Natural killer cell treated with Interleukin-12 subunit alpha and Interleukin-12 subunit beta and Interleukin-15 and Interleukin-18, amount 100 ng/mL, for 72 hours (primary cell): Measurements from ENCODE around the gene ANGPTL2. TPM values are rescaled to one million over a fixed set of nuclear protein-coding genes. Genes with fewer than 3 reads are reported as not detected.

Experiments used
- ATAC-seq, 2 donors: fragments of 150-1000 bp; cut with Tn5 transposase in 1 of 2; sonication (Bioruptor Pico), chemical (Tn5 transposase) in 1 of 2; 2 replicates each; pipeline ENCODE4 v1.10.0; 2021
- DNase-seq: peaks from one replicate; pipeline ENCODE4 v3.0.0; 2022; ENCODE audit warnings: low spot score
- H3K27ac Mint-ChIP-seq, 2 donors: 1 replicate in 1 of 2; 2 replicates in 1 of 2; pipeline ENCODE4 v1.8.0; 2022; ENCODE audit warnings: mixed read lengths in 2 of 2, mild to moderate bottlenecking in 1 of 2, moderate library complexity in 1 of 2
- H3K27me3 Mint-ChIP-seq, 2 donors: 1 replicate in 1 of 2; 2 replicates in 1 of 2; pipeline ENCODE4 v1.8.0; 2022; ENCODE audit warnings: mixed read lengths in 2 of 2
- H3K36me3 Mint-ChIP-seq: one replicate; pipeline ENCODE4 v1.8.0; 2022; ENCODE audit warnings: mixed read lengths
- H3K4me1 Mint-ChIP-seq, 2 donors: 1 replicate in 1 of 2; 2 replicates in 1 of 2; pipeline ENCODE4 v1.8.0; 2022; ENCODE audit warnings: low read depth in 2 of 2, mixed read lengths in 2 of 2, mild to moderate bottlenecking in 1 of 2
- H3K4me3 Mint-ChIP-seq: one replicate; pipeline ENCODE4 v1.8.0; 2022; ENCODE audit warnings: mixed read lengths
- H3K9me3 Mint-ChIP-seq: 2 replicates; pipeline ENCODE4 v1.8.0; 2022; ENCODE audit warnings: mixed read lengths
- total RNA-seq, 2 donors: library from RNA; stranded (reverse); gene quantifications; one replicate each; pipeline ENCODE4 v1.2.3, GENCODE V29; 2022

Gene ANGPTL2
- total RNA-seq, 2 donors from 2014 or later, result not detected

DNA sequence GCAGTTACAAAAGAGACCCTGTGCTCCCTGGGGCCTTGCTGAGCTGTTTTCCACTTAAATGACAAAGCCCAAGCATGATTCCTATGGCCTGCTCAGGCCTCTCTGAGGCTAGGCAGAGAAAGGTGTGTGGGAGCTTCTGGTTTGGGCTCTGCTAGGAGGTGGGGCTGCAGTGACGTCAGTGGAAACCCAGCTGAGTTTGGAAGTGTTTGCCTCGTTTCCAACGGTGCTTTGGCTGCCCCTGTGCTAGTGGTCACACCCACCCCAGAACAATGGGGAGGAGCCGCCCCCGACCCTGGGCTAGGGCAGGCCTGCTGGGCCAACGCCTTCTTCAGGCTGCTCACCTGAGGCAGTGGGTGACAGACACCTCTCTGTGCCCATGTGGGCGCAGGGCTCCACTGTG is 10.4 kb downstream of the ANGPTL2 start:
- Mint-ChIP-seq H3K4me1 (peaks cover 8 to 9% of the 10 kb centered on the region in 2 donors), H3K9me3 (no peaks in the 10 kb centered on the region), H3K4me3 (no peak overlapping the region), H3K27me3 (no peaks in the 10 kb centered on the region), H3K36me3 (no peaks in the 10 kb centered on the region), H3K27ac (no peak overlapping the region)
- DNase-seq (no peak), ATAC-seq (no peak)

DNA sequence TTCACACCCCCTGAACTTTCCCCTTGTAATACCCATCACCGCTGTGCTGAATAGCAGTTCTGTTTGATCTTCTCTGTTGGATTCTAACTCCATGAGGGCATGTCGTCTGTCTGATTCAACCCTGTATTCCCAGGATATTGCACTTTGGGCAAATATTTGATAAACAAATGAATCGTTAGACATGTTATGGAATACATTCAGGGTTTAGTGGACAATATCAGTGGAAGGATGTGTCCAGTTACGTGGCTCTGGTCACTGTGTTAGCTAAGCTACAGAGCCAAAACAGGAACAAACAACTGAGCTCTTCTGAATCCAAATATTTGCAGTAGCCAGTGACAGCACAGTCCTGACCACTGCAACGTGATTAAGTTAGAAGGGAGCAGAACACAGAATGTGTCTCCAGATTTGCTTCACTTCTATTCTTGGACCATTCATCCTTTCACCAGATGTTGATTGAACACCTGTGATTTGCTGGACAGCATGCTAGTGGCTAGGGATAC is 13.2 kb downstream of the ANGPTL2 start:
- no peak overlapping the region for H3K27ac Mint-ChIP-seq
- H3K36me3 Mint-ChIP-seq, result no peaks in the 10 kb centered on the region
- H3K4me3 Mint-ChIP-seq, result no peak overlapping the region
- no peaks in the 10 kb centered on the region for H3K9me3 Mint-ChIP-seq
- ATAC-seq, result no peak
- no peaks in the 10 kb centered on the region for H3K4me1 Mint-ChIP-seq
- H3K27me3 Mint-ChIP-seq, result no peaks in the 10 kb centered on the region
- no peak for DNase-seq

- DNase-seq (no peak), ATAC-seq (no peak)
- H3K36me3 Mint-ChIP-seq, result no peaks in the 10 kb centered on the region
- H3K27ac Mint-ChIP-seq, result no peak overlapping the region
- no peaks in the 10 kb centered on the region for H3K4me1 Mint-ChIP-seq
- H3K4me3 Mint-ChIP-seq, result no peak overlapping the region
- H3K27me3 Mint-ChIP-seq, result no peaks in the 10 kb centered on the region
- H3K9me3 Mint-ChIP-seq, result no peaks in the 10 kb centered on the region
Measured at GRCh38 chr9:127107929-127108876, 14.2 kb downstream of the ANGPTL2 start.

DNA sequence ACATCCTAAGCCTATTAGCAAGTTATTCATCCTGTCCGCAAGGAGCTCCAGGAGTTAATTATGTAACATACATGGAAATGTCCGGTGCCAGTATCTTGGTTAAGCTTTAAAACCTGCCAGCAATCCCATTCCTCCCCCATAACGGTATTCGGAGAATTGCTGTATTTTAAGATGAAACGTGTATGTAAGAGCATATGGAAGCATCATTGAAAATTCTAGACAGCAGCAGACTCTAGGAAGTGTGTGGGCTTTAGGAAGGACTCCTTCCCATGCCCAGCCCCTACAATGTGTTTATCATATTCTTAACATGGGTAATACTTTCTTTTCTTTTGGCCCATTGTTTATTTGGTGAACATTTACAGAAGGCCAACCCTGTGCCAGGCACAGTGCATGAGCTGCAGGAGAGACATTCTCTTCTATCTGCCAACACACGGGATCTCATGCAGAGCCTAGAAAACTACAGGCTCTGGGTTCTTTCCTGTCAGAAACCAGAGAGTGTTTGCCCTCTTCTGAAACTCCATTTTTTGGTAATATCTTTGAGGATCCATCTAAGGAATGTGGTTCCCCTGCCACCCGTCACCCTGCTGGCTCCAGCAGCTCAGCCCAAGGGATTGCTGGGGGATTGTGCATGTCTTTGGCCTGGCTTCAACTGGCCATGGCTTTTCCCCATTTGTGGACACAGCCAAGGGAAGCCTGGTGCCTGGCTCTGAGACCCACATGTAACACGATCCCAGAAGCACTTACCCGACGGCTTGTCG is 15.1 kb downstream of the ANGPTL2 start:
- no peaks in the 10 kb centered on the region for H3K27me3 Mint-ChIP-seq
- no peak overlapping the region for H3K4me3 Mint-ChIP-seq
- no peak for DNase-seq
- H3K36me3 Mint-ChIP-seq, result no peaks in the 10 kb centered on the region
- peaks cover 0 to 4% of the 10 kb centered on the region in 2 donors for H3K4me1 Mint-ChIP-seq
- ATAC-seq, result no peak
- no peak overlapping the region for H3K27ac Mint-ChIP-seq
- H3K9me3 Mint-ChIP-seq, result no peaks in the 10 kb centered on the region

DNA sequence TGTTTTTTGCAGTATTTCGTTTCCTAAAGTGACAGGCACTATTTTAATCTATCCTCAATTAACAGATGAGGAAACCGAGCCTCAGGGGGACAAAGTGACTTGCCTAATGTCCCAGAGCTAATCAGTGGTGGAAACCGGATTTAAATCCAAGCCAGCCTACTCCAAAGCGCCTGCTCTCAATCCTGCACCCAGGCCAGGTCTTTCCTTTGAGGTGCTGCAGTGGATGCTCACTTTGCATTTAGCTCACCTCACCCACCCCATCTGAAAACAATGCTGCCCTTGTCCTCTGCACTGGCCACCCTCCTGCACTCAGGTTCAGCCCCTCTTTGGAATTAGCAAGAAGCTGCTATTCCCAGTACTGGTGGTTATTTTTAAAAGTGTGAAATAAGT is 16.0 kb downstream of the ANGPTL2 start:
- no peak for ATAC-seq
- DNase-seq, result no peak
- H3K9me3 Mint-ChIP-seq, result no peaks in the 10 kb centered on the region
- no peak overlapping the region for H3K27ac Mint-ChIP-seq
- H3K36me3 Mint-ChIP-seq, result no peaks in the 10 kb centered on the region
- H3K4me3 Mint-ChIP-seq, result no peak overlapping the region
- H3K4me1 Mint-ChIP-seq, result peaks cover 0 to 5% of the 10 kb centered on the region in 2 donors
- H3K27me3 Mint-ChIP-seq, result no peaks in the 10 kb centered on the region

GRCh38 chr9:127105805-127106465 is 16.5 kb downstream of the ANGPTL2 start:
- ATAC-seq (no peak), DNase-seq (no peak)
- H3K4me3 Mint-ChIP-seq, result no peak overlapping the region
- H3K9me3 Mint-ChIP-seq, result no peaks in the 10 kb centered on the region
- H3K27ac Mint-ChIP-seq, result no peak overlapping the region
- peaks cover 0 to 5% of the 10 kb centered on the region in 2 donors for H3K4me1 Mint-ChIP-seq
- H3K27me3 Mint-ChIP-seq, result no peaks in the 10 kb centered on the region
- no peaks in the 10 kb centered on the region for H3K36me3 Mint-ChIP-seq

GRCh38 chr9:127104581-127105311 is 17.7 kb downstream of the ANGPTL2 start:
- no peak overlapping the region for H3K4me3 Mint-ChIP-seq
- no peaks in the 10 kb centered on the region for H3K9me3 Mint-ChIP-seq
- ATAC-seq (no peak), DNase-seq (no peak)
- no peaks in the 10 kb centered on the region for H3K36me3 Mint-ChIP-seq
- H3K4me1 Mint-ChIP-seq, result peaks cover 0 to 5% of the 10 kb centered on the region in 2 donors
- no peak overlapping the region for H3K27ac Mint-ChIP-seq
- H3K27me3 Mint-ChIP-seq, result no peaks in the 10 kb centered on the region

DNA sequence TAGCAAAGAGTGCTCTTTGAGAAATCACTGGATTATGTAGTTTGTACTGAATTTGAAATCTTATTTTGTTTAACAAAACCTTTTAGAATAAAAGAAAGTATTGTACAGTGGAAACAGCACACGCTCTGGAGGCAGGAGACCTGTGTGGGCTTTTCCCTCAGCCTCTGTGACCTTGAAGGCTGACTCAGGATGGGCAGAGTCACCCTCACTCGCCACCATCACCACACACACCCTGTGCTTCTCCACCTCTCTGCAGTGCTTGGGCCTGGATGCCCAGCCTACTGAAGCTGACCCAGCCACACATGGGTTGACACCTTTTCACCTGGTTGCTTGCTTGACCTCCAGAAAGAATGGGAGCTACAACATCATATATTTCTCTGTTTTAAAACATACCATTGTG is 19.6 kb downstream of the ANGPTL2 start:
- Mint-ChIP-seq H3K27ac (no peak overlapping the region), H3K9me3 (no peaks in the 10 kb centered on the region), H3K36me3 (no peaks in the 10 kb centered on the region), H3K4me3 (no peak overlapping the region), H3K4me1 (peaks cover 0 to 5% of the 10 kb centered on the region in 2 donors), H3K27me3 (no peaks in the 10 kb centered on the region)
- no peak for ATAC-seq
- no peak for DNase-seq

- Mint-ChIP-seq H3K9me3 (no peaks in the 10 kb centered on the region), H3K27ac (no peak overlapping the region)
Measured at GRCh38 chr9:127102176-127102575, 20.3 kb downstream of the ANGPTL2 start.

DNA sequence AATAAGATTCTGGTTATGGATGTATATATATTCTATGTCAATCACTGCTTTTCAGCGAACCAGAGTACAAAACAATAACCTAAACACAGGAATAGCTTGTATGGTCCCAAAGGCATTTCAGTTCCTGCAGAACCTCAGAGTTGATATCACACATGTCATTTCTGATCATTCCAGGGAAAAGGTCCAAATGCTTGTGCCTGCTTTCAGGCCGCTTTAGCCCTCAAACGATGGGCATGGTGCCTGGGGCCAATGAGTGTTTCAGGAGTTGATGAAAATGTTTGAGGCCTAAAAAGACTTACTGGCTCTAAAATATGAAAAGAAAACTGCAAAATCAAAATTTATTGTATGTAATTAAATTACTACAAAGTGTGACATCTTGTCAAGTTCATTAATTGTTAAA is 22.8 kb downstream of the ANGPTL2 start:
- H3K4me3 Mint-ChIP-seq, result no peak overlapping the region
- no peaks in the 10 kb centered on the region for H3K27me3 Mint-ChIP-seq
- DNase-seq (no peak), ATAC-seq (no peak)
- H3K4me1 Mint-ChIP-seq, result peaks cover 0 to 5% of the 10 kb centered on the region in 2 donors
- H3K27ac Mint-ChIP-seq, result no peak overlapping the region
- no peaks in the 10 kb centered on the region for H3K9me3 Mint-ChIP-seq
- H3K36me3 Mint-ChIP-seq, result no peaks in the 10 kb centered on the region

More at GRCh38 chr9:127102176-127102575, 20.3 kb downstream of the ANGPTL2 start:
- H3K4me3 Mint-ChIP-seq, result no peak overlapping the region
- ATAC-seq (no peak), DNase-seq (no peak)
- peaks cover 0 to 5% of the 10 kb centered on the region in 2 donors for H3K4me1 Mint-ChIP-seq
- no peaks in the 10 kb centered on the region for H3K36me3 Mint-ChIP-seq
- H3K27me3 Mint-ChIP-seq, result no peaks in the 10 kb centered on the region

- Mint-ChIP-seq H3K36me3 (no peaks in the 10 kb centered on the region), H3K9me3 (no peaks in the 10 kb centered on the region), H3K4me3 (no peak overlapping the region), H3K4me1 (peaks cover 0 to 5% of the 10 kb centered on the region in 2 donors), H3K27ac (no peak overlapping the region), H3K27me3 (no peaks in the 10 kb centered on the region)
- no peak for ATAC-seq
- DNase-seq, result no peak
Measured at GRCh38 chr9:127098916-127099553, 23.4 kb downstream of the ANGPTL2 start.

GRCh38 chr9:127097683-127098082 is 24.8 kb downstream of the ANGPTL2 start:
- no peak for ATAC-seq
- Mint-ChIP-seq H3K4me1 (peaks cover 0 to 3% of the 10 kb centered on the region in 2 donors), H3K27me3 (no peaks in the 10 kb centered on the region), H3K4me3 (no peak overlapping the region), H3K9me3 (no peaks in the 10 kb centered on the region), H3K27ac (no peak overlapping the region), H3K36me3 (no peaks in the 10 kb centered on the region)
- DNase-seq, result no peak

DNA sequence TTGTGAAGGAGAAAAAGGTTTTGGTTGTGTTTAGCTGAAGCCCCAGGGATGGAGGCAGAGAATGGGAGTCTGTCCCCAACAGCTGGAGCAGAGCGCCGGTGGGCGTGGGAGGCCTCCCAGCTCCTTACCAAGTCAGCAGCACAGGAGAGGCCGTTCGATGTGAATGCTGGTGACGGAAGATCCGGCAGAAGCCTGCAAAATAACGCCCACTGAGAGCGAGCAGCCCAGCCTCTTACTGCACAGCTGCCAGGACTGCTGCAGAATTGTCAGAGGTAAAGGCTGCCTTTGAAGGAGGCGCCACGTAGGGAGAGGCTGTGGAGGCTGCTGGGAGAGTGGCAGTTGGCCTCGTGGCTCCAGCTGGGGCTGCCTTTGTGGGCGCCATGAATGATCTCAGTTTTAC is 26.2 kb downstream of the ANGPTL2 start:
- H3K27me3 Mint-ChIP-seq, result peaks cover 0 to 2% of the 10 kb centered on the region in 2 donors
- ATAC-seq (no peak), DNase-seq (no peak)
- no peaks in the 10 kb centered on the region for H3K9me3 Mint-ChIP-seq
- H3K4me1 Mint-ChIP-seq, result peaks cover 6 to 7% of the 10 kb centered on the region in 2 donors
- H3K4me3 Mint-ChIP-seq, result no peak overlapping the region
- no peaks in the 10 kb centered on the region for H3K36me3 Mint-ChIP-seq
- no peak overlapping the region for H3K27ac Mint-ChIP-seq
